H1 (cell line): ENCODE measurements around the gene PDE4D. TPM values are rescaled to one million over a fixed set of nuclear protein-coding genes. Genes with fewer than 3 reads are reported as not detected.

Source experiments
- ATF2 ChIP-seq: IDR thresholded peaks from 2 replicates; pipeline ENCODE4 v1.6.1; 2012; ENCODE audit warnings: low read length, inconsistent platforms
- CBX5 ChIP-seq: fragments of 300-800, 300-1000 bp; sonication (generic); IDR thresholded peaks from 2 replicates; pipeline ENCODE4 v1.7.1; 2016; ENCODE audit warnings: antibody characterized with exemption, low read length, low read depth
- POLR2AphosphoS5 ChIP-seq: IDR thresholded peaks from 2 replicates; pipeline ENCODE4 v1.6.1; 2011; ENCODE audit warnings: low read depth, low read length
- RBBP5 ChIP-seq: IDR thresholded peaks from 2 replicates; pipeline ENCODE4 v1.7.1; 2012; ENCODE audit warnings: low read depth, mild to moderate bottlenecking, inconsistent platforms, low read length, moderate library complexity, borderline replicate concordance
- SUZ12 ChIP-seq: fragments of 200-600 bp; sonication (generic); IDR thresholded peaks from 2 replicates; pipeline ENCODE4 v1.6.1; 2012; ENCODE audit warnings: mild to moderate bottlenecking, inconsistent platforms, low read length, moderate library complexity, mixed read lengths
- TAF1 ChIP-seq: IDR thresholded peaks from 2 replicates; pipeline ENCODE4 v1.6.1; 2011; ENCODE audit warnings: mild to moderate bottlenecking, low read depth, low read length
- TCF12 ChIP-seq: IDR thresholded peaks from 2 replicates; pipeline ENCODE4 v1.6.1; 2011; ENCODE audit warnings: low read depth, mild to moderate bottlenecking, low read length
- polyA plus RNA-seq, 7 experiments: library from polyadenylated mRNA; depleted of rRNA in 3 of 7; stranded (reverse) in 5 of 7; unstranded in 2 of 7; fragments of >200 nt in 5 of 7; fragments of 200-250 nt in 2 of 7; gene quantifications; 1 replicate in 5 of 7; 2 replicates in 1 of 7; 4 replicates in 1 of 7; pipeline versions ENCODE4 v1.2.1 to v1.2.3, GENCODE V29; 2011 to 2013; ENCODE audit warnings: missing spikeins in 2 of 7, mixed read lengths in 2 of 7
- total RNA-seq: library from RNA; stranded (reverse); fragmentation: NEBNext Ultra II Directional; extraction: Animal tissue kit (Norgen Biotek cat#: 25700); gene quantifications from 2 replicates; pipeline ENCODE4 v1.2.1, GENCODE V29; 2021

PDE4D gene
- total and polyA plus RNA-seq, 2 of the 8 experiments (the other 6 are each of a cell fraction or from before 2014, with no cell fraction given): 2.3 to 3.7 TPM

- no peak for TF ChIP-seq POLR2AphosphoS5
- no peak for TF ChIP-seq CBX5
- TF ChIP-seq RBBP5: no peak
- TF ChIP-seq SUZ12: no peak
- TF ChIP-seq TAF1: no peak
- TF ChIP-seq TCF12: no peak
- TF ChIP-seq ATF2: no peak
Measured at GRCh38 chr5:59607138-59607765, 286.3 kb downstream of the PDE4D start (continued).
